Panc1 (cell line): ENCODE measurements around the gene FBXL16. TPM values are rescaled to one million over a fixed set of nuclear protein-coding genes. Genes with fewer than 3 reads are reported as not detected.
A peak's percentile ranks its signal among the peaks of the same experiment; 100 is the strongest.

ENCODE experiments used
- ATAC-seq: fragments of 200-7000 bp; cut with Tn5 transposase; 2 replicates; pipeline ENCODE4 v1.9.1; 2020; ENCODE audit warnings: mild to moderate bottlenecking, moderate library complexity
- BruUV-seq: library from RNA; stranded (reverse); fragments of 400-500 nt; replicated peaks from 2 replicates; lab custom pipeline; 2021; lab: Mats Ljungman, UMichigan
- CTCF ChIA-PET: fragments of 300-600 bp; sonication (Branson Sonifier 250); formaldehyde crosslinking; loops from one replicate; lab custom pipeline; 2022; ENCODE audit warnings: antibody characterized with exemption; lab: Charles Lee
- POLR2A ChIA-PET: fragments of 300-600 bp; sonication (Branson Sonifier 250); formaldehyde crosslinking; loops from one replicate; lab custom pipeline; 2022; ENCODE audit warnings: antibody characterized with exemption; lab: Charles Lee
- DNase-seq: peaks from one replicate; pipeline ENCODE4 v3.0.0-alpha.2; 2010; ENCODE audit warnings: low read depth, low spot score
- H3K27ac ChIP-seq: 2 replicates; pipeline ENCODE4 v1.5.1; 2011; ENCODE audit warnings: mild to moderate bottlenecking, low read length, inconsistent platforms
- H3K27me3 ChIP-seq: fragments of 200-500 bp; sonication (Bioruptor generic); 2 replicates; pipeline ENCODE4 v1.6.0; 2014; ENCODE audit warnings: low read length, inconsistent platforms; ENCODE audit not compliant: control insufficient read depth, insufficient read depth
- H3K36me3 ChIP-seq: fragments of 200-500 bp; sonication (Bioruptor generic); 2 replicates; pipeline ENCODE4 v1.5.1; 2014; ENCODE audit warnings: inconsistent platforms, mild to moderate bottlenecking, low read length, moderate library complexity; ENCODE audit not compliant: control insufficient read depth, insufficient read depth
- H3K4me1 ChIP-seq: 2 replicates; pipeline ENCODE4 v1.5.1; 2011; ENCODE audit warnings: inconsistent platforms, mild to moderate bottlenecking, low read length, moderate library complexity; ENCODE audit not compliant: control insufficient read depth, insufficient read depth
- H3K4me3 ChIP-seq, 2 experiments: 2 replicates each; pipeline ENCODE4 v1.5.1; 2011 to 2012; ENCODE audit warnings: low read depth in 2 of 2, low read length in 2 of 2, mild to moderate bottlenecking in 2 of 2, inconsistent platforms in 1 of 2, moderate library complexity in 1 of 2
- H3K9me3 ChIP-seq: fragments of 200-500 bp; sonication (Bioruptor generic); 2 replicates; pipeline ENCODE4 v1.5.1; 2014; ENCODE audit warnings: low read depth, mild to moderate bottlenecking, inconsistent platforms, low read length, moderate library complexity; ENCODE audit not compliant: control insufficient read depth, insufficient read depth
- POLR2AphosphoS5 ChIP-seq: IDR thresholded peaks from 2 replicates; pipeline ENCODE4 v1.6.1; 2012; ENCODE audit warnings: mild to moderate bottlenecking, low read depth, low read length, moderate library complexity
- SIN3A ChIP-seq: IDR thresholded peaks from 2 replicates; pipeline ENCODE4 v1.6.1; 2012; ENCODE audit warnings: low read depth, mild to moderate bottlenecking, low read length, moderate library complexity, borderline replicate concordance; ENCODE audit not compliant: insufficient read depth
- TCF7L2 ChIP-seq: IDR thresholded peaks from 2 replicates; pipeline ENCODE4 v1.6.1; 2011; ENCODE audit warnings: mild to moderate bottlenecking, low read depth, low read length, inconsistent platforms
- in situ Hi-C: cut with HindIII; loops from 2 replicates; pipeline ENCODE4 v1.10.0; 2016; ENCODE audit warnings: low sequenced_read_pairs, low pct_unique_long_range_greater_than_20kb
- intact Hi-C: fragments of 100-400 bp; cut with micrococcal nuclease; formaldehyde crosslinking; loops from one replicate; pipeline ENCODE4 v1.10.0; 2022; ENCODE audit not compliant: unreplicated experiment
- total RNA-seq: library from RNA; stranded (reverse); gene quantifications from one replicate; pipeline ENCODE4 v1.2.1, GENCODE V29; 2021; ENCODE audit not compliant: unreplicated experiment
- TF ChIP-seq, protein P1 (sequence below): fragments of 450-650 bp; IDR thresholded peaks from 2 replicates; pipeline ENCODE4 v1.5.1; 2017; ENCODE audit warnings: mild to moderate bottlenecking
- TF ChIP-seq, protein P2 (sequence below), 2 experiments: IDR thresholded peaks; 2 replicates each; pipeline ENCODE4 v1.6.1; 2011 to 2012; ENCODE audit warnings: low read depth in 2 of 2, control low read depth in 1 of 2, low read length in 1 of 2, mild to moderate bottlenecking in 1 of 2, moderate library complexity in 1 of 2; ENCODE audit not compliant: insufficient read depth in 1 of 2

The FBXL16 gene
- total RNA-seq, 1 experiment from 2014 or later: 28.0 TPM

DNA sequence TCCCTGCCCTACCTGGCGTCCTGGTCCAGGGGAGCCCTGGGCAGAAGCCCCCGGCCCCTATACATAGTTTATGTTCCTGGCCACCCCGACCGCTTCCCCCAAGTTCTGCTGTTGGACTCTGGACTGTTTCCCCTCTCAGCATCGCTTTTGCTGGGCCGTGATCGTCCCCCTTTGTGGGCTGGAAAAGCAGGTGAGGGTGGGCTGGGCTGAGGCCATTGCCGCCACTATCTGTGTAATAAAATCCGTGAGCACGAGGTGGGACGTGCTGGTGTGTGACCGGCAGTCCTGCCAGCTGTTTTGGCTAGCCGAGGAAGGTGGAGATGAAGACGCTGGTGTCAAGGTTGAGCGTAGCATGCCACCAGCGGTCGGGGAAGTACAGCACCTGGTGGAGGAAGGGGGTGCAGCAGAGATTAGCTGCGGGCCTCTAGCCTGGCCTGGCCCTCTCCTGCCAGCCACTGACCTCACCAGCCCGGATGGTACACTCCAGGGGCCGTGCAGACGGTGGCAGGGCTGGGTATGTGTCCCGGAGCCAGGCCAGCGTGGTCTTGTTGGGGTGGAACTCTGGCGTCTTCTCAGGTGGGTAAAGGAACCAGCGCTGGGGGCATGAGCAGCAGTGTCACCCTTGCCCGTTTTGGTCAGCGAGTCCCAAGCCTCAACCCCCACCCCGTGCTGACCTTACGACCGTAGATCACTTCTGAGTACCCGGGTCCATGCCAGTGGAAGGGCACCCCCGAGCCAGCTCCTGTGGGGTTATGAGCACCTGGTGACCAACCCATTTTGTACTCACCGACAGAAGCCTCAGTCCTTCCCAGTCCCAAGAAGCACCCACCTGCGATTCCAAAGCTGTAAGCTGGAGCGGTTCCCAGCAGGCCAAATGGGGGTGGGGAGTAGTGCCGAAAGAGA is 22.9 kb downstream of the FBXL16 start:
- no peaks in the 10 kb centered on the region for H3K9me3 ChIP-seq
- POLR2A ChIA-PET: no interaction called here
- CTCF ChIA-PET: no interaction called here
- TF ChIP-seq, protein P1, sequence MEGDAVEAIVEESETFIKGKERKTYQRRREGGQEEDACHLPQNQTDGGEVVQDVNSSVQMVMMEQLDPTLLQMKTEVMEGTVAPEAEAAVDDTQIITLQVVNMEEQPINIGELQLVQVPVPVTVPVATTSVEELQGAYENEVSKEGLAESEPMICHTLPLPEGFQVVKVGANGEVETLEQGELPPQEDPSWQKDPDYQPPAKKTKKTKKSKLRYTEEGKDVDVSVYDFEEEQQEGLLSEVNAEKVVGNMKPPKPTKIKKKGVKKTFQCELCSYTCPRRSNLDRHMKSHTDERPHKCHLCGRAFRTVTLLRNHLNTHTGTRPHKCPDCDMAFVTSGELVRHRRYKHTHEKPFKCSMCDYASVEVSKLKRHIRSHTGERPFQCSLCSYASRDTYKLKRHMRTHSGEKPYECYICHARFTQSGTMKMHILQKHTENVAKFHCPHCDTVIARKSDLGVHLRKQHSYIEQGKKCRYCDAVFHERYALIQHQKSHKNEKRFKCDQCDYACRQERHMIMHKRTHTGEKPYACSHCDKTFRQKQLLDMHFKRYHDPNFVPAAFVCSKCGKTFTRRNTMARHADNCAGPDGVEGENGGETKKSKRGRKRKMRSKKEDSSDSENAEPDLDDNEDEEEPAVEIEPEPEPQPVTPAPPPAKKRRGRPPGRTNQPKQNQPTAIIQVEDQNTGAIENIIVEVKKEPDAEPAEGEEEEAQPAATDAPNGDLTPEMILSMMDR: peak; percentile 24
- TF ChIP-seq, protein P2, sequence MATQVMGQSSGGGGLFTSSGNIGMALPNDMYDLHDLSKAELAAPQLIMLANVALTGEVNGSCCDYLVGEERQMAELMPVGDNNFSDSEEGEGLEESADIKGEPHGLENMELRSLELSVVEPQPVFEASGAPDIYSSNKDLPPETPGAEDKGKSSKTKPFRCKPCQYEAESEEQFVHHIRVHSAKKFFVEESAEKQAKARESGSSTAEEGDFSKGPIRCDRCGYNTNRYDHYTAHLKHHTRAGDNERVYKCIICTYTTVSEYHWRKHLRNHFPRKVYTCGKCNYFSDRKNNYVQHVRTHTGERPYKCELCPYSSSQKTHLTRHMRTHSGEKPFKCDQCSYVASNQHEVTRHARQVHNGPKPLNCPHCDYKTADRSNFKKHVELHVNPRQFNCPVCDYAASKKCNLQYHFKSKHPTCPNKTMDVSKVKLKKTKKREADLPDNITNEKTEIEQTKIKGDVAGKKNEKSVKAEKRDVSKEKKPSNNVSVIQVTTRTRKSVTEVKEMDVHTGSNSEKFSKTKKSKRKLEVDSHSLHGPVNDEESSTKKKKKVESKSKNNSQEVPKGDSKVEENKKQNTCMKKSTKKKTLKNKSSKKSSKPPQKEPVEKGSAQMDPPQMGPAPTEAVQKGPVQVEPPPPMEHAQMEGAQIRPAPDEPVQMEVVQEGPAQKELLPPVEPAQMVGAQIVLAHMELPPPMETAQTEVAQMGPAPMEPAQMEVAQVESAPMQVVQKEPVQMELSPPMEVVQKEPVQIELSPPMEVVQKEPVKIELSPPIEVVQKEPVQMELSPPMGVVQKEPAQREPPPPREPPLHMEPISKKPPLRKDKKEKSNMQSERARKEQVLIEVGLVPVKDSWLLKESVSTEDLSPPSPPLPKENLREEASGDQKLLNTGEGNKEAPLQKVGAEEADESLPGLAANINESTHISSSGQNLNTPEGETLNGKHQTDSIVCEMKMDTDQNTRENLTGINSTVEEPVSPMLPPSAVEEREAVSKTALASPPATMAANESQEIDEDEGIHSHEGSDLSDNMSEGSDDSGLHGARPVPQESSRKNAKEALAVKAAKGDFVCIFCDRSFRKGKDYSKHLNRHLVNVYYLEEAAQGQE (IDR thresholded peaks at IDR 0.05; ENCODE audit: insufficient read depth in 1 of 2, low read depth in 2 of 2, low read length in 1 of 2): no peak; a peak in 1 of 4 replicates
- peak; percentile 28; the same call in 1 of the 2 replicates for TF ChIP-seq POLR2AphosphoS5
- TF ChIP-seq TCF7L2: no peak
- peak; percentile 74; the same call in 1 of the 2 replicates for TF ChIP-seq SIN3A
- no peaks in the 10 kb centered on the region for H3K27me3 ChIP-seq
- peaks cover 18% of the 10 kb centered on the region for H3K4me1 ChIP-seq
- peaks cover 5% of the 10 kb centered on the region; the same call in 1 of the 2 replicates for H3K36me3 ChIP-seq
- BruUV-seq: no TSS peak
- H3K4me3 ChIP-seq: peak overlapping the region; percentile 66 to 71
- DNase-seq: no peak
- in situ Hi-C loops: no loop called here
- ATAC-seq: peak; percentile 7
- peak overlapping the region; percentile 87 for H3K27ac ChIP-seq
- intact Hi-C loops: loop anchor here (10.0 kb wide), 1 partner anchor 1092 kb away; the partner anchor contains the start of genes EME2, MRPS34 and NME3

DNA sequence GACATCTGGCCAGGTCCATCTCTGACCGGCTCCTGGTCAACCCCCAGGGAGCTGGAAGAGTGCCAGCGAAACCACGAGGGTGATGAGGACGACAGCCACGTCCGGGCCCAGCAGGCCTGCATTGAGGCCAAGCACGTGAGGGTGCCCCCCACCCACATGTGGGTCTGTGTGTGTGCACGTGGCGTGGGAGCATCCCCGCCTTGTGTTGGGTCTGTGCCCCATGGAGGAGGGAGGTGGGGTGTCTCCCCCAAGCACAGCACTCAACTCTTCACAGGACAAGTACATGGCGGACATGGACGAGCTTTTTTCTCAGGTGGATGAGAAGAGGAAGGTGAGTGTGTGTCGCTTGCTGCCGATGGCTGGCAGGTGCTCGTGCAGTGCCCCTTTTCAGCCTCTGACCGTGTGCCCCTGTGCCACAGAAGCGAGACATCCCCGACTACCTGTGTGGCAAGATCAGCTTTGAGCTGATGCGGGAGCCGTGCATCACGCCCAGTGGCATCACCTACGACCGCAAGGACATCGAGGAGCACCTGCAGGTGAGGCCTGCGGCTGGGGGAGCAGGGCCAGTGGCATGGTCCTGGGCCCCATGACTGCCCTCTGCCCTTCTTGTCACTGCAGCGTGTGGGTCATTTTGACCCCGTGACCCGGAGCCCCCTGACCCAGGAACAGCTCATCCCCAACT is 23.7 kb downstream of the FBXL16 start:
- intact Hi-C loops: loop anchor here (10.0 kb wide), 1 partner anchor 1093 kb away; the partner anchor contains the start of genes EME2, MRPS34 and NME3
- H3K4me3 ChIP-seq: peak overlapping the region; percentile 66 to 71
- no peaks in the 10 kb centered on the region for H3K27me3 ChIP-seq
- in situ Hi-C loops: no loop called here
- POLR2A ChIA-PET: no interaction called here
- BruUV-seq: TSS peak; percentile 97
- CTCF ChIA-PET: interaction anchor here (1.1 kb wide), 1 partner anchor 14 kb away, joined by 3 read pairs; the partner anchor contains the start of gene RHOT2
- TF ChIP-seq, protein P1: no peak
- TF ChIP-seq, protein P2 (IDR thresholded peaks at IDR 0.05; ENCODE audit: insufficient read depth in 1 of 2, low read depth in 2 of 2, low read length in 1 of 2): peak in 1 of 2 experiments; percentile 14; a peak in 1 of 4 replicates
- TF ChIP-seq SIN3A (no peak), TCF7L2 (no peak), POLR2AphosphoS5 (peak; percentile 68; the same call in 1 of the 2 replicates)
- no peaks in the 10 kb centered on the region for H3K9me3 ChIP-seq
- peaks cover 18% of the 10 kb centered on the region for H3K4me1 ChIP-seq
- peaks cover 5% of the 10 kb centered on the region; the same call in 1 of the 2 replicates for H3K36me3 ChIP-seq
- H3K27ac ChIP-seq: peak overlapping the region; percentile 87
- DNase-seq (no peak), ATAC-seq (no peak)
